ENCODE measurements around the gene WNK2.
A peak's percentile ranks its signal among the peaks of the same experiment; 100 is the strongest.

WNK2 gene

DNA sequence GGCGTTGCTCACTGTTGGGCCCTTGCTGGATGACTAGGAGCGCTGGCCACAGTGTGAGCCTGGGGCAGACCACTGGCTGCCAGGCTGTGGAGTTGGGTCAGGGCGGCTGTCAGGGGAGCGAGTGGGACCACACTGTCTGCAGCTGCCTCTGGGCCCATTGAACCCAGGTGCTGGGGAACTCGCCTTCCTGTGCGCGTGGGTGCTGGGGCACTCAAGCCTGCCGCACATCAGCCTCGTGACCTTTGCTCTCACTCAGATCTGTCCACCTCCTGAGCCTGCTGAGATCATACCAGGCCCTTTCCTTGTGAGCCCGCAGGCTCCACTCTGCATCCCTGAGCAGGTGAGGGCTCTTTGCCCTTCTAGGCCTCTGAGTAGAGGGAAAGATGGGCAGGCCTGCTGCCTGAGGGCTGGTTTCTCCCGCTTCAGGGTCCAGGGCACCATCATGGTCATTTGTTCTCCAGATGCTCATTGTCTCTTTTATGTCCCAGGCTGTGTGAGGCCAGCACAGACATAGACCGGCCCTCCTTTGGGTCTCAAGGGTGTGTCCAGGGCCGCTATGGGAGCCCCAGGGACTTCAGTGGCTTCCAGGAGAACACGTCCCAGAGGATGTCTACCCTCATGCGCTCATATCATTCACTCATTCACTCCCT lies 26.5 kb downstream of the WNK2 start:
- Histone ChIP-seq H3K9me3 (ENCODE audit: low read depth, low read length) (peaks cover 3% of the 10 kb centered on the region; the same call in 1 of the 2 replicates), H3K4me3 (no peak overlapping the region), H3K9ac (ENCODE audit: insufficient read length) (no peak overlapping the region), H3K36me3 (ENCODE audit: insufficient read depth, low read length) (no peaks in the 10 kb centered on the region), H3K27ac (no peak overlapping the region)
- TF ChIP-seq FOXP2 (optimal IDR thresholded peaks at IDR 0.05; ENCODE audit: control extremely low read depth, extremely low read length, insufficient read depth) (no peak), POLR2AphosphoS5 (IDR thresholded peaks at IDR 0.05; ENCODE audit: borderline replicate concordance, low read depth, low read length) (no peak), EZH2 (IDR thresholded peaks at IDR 0.05) (no peak)
- no peak for DNase-seq (ENCODE audit: low read depth, low spot score)

DNA sequence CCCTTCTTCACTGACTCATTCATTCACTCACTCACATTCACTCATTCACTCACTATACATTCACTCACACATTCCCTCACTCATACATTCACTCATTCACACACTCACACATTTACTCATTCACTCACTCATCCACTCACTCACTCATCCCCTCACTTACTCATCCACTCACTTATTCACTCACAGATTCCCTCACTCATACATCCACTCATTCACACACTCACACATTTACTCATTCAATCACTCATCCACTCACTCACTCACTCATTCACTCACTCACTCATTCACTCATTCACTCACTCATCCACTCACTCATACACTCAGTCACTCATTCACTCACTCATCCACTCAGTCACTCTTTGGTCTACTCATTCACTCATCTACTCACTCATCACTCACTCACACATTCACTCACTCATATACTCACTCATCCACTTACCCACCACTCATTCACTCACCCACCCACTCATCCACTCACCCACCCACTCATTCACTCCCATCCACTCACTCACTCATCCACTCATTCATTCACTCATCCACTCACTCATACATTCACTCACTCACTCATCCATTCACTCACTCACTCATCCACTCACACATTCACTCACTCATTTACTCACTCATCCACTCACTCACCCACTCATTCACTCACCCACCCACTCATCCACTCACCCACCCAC lies 27.2 kb downstream of the WNK2 start:
- peaks cover 3% of the 10 kb centered on the region; the same call in 1 of the 2 replicates for H3K9me3 ChIP-seq (ENCODE audit: low read depth, low read length)

DNA sequence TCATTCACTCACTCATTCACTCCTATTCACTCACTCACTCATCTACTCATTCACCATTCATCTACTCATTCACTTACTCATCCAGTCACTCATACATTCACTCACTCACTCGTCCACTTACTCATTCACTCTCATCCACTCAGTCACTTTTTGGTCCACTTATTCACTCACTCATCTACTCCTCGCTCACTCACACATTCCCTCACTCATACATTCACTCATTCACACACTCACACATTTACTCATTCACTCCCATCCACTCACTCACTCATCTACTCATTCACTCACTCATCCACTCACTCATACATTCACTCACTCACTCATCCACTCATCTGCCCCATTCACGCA lies 27.7 kb downstream of the WNK2 start:
- no peak for DNase-seq (ENCODE audit: low read depth, low spot score)
- H3K4me3 ChIP-seq, result no peak overlapping the region
- peaks cover 3% of the 10 kb centered on the region; the same call in 1 of the 2 replicates for H3K9me3 ChIP-seq (ENCODE audit: low read depth, low read length)
- no peak overlapping the region for H3K27ac ChIP-seq
- H3K9ac ChIP-seq (ENCODE audit: insufficient read length), result no peak overlapping the region
- no peak for TF ChIP-seq EZH2 (IDR thresholded peaks at IDR 0.05)
- TF ChIP-seq POLR2AphosphoS5 (IDR thresholded peaks at IDR 0.05; ENCODE audit: borderline replicate concordance, low read depth, low read length), result no peak
- TF ChIP-seq FOXP2 (optimal IDR thresholded peaks at IDR 0.05; ENCODE audit: control extremely low read depth, extremely low read length, insufficient read depth), result no peak
- no peaks in the 10 kb centered on the region for H3K36me3 ChIP-seq (ENCODE audit: insufficient read depth, low read length)

More for the DNA sequence above, 27.2 kb downstream of the WNK2 start:
- Histone ChIP-seq H3K9ac (ENCODE audit: insufficient read length) (no peak overlapping the region), H3K27ac (no peak overlapping the region), H3K36me3 (ENCODE audit: insufficient read depth, low read length) (no peaks in the 10 kb centered on the region), H3K4me3 (no peak overlapping the region)
- TF ChIP-seq EZH2 (IDR thresholded peaks at IDR 0.05), result no peak
- no peak for DNase-seq (ENCODE audit: low read depth, low spot score)

DNA sequence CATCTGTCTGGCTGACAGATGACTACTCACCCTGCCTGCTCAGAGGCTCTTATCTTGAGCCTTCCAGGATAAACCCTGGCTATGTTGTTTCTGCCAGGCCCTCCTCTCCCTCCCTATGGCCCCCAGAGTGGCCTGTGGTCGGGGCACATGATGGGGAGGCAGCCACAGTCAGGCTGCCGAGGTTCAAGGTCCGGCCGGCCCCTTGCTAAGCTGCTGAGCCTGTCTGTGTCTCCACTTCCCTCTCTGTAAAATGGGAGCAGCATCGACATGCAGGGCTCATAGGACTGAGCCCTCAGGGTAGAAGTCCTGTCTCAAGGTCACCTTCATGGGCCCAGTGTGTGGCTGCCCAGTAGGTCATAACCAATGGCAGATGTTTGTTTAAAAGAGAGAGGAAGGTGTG lies 28.5 kb downstream of the WNK2 start:
- Histone ChIP-seq H3K9me3 (ENCODE audit: low read depth, low read length) (peaks cover 3% of the 10 kb centered on the region; the same call in 1 of the 2 replicates), H3K27ac (no peak overlapping the region), H3K36me3 (ENCODE audit: insufficient read depth, low read length) (no peaks in the 10 kb centered on the region), H3K4me3 (no peak overlapping the region), H3K9ac (ENCODE audit: insufficient read length) (no peak overlapping the region)
- DNase-seq (ENCODE audit: low read depth, low spot score), result no peak
- no peak for TF ChIP-seq EZH2 (IDR thresholded peaks at IDR 0.05)
- no peak for TF ChIP-seq FOXP2 (optimal IDR thresholded peaks at IDR 0.05; ENCODE audit: control extremely low read depth, extremely low read length, insufficient read depth)
- TF ChIP-seq POLR2AphosphoS5 (IDR thresholded peaks at IDR 0.05; ENCODE audit: borderline replicate concordance, low read depth, low read length), result no peak

DNA sequence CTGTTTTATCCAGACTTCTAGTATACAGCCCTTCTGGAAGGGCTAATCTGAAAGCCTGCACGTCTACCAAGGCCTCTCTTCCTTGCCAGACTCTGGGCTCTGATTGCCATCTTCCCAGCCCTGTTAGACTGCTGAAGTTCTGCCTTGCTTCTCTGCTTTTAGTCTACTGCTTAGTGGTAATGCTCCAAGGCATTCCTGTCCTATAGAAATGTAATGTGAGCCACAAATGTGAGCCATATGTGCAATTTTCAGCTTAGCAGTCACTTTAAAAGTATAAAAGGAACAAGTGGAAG lies 32.1 kb downstream of the WNK2 start:
- Histone ChIP-seq H3K36me3 (ENCODE audit: insufficient read depth, low read length) (no peaks in the 10 kb centered on the region), H3K9ac (ENCODE audit: insufficient read length) (no peak overlapping the region), H3K4me3 (peak overlapping the region; percentile 20; the same call in 1 of the 2 replicates), H3K9me3 (ENCODE audit: low read depth, low read length) (peaks cover 3% of the 10 kb centered on the region; the same call in 1 of the 2 replicates), H3K27ac (peak overlapping the region; percentile 91)
- DNase-seq (ENCODE audit: low read depth, low spot score), result no peak
- TF ChIP-seq EZH2 (IDR thresholded peaks at IDR 0.05) (no peak), POLR2AphosphoS5 (IDR thresholded peaks at IDR 0.05; ENCODE audit: borderline replicate concordance, low read depth, low read length) (no peak), FOXP2 (optimal IDR thresholded peaks at IDR 0.05; ENCODE audit: control extremely low read depth, extremely low read length, insufficient read depth) (no peak)

DNA sequence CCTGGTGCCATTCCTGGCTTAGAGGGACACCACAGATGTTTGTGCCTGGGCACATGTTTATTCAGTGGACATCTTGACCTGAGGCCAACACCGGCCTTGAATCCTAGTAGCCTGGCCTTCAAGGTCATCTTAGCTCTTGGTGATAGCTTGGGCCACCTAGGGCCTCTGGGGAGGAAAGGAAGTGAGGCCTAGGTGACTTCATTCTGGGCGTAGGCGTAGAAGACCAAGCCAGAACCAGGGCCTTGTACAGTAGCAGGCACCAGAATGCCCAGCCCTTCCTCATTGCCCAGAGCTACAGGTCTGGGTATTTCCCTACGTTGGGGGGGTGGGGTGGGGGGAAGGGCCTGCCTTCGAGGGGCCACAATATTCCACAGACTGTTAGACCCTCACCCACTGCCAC lies 33.8 kb downstream of the WNK2 start:
- Histone ChIP-seq H3K4me3 (no peak overlapping the region), H3K27ac (no peak overlapping the region), H3K36me3 (ENCODE audit: insufficient read depth, low read length) (no peaks in the 10 kb centered on the region), H3K9ac (ENCODE audit: insufficient read length) (no peak overlapping the region), H3K9me3 (ENCODE audit: low read depth, low read length) (peaks cover 3% of the 10 kb centered on the region; the same call in 1 of the 2 replicates)
- TF ChIP-seq POLR2AphosphoS5 (IDR thresholded peaks at IDR 0.05; ENCODE audit: borderline replicate concordance, low read depth, low read length) (no peak), FOXP2 (optimal IDR thresholded peaks at IDR 0.05; ENCODE audit: control extremely low read depth, extremely low read length, insufficient read depth) (no peak), EZH2 (IDR thresholded peaks at IDR 0.05) (no peak)
- DNase-seq (ENCODE audit: low read depth, low spot score), result no peak

DNA sequence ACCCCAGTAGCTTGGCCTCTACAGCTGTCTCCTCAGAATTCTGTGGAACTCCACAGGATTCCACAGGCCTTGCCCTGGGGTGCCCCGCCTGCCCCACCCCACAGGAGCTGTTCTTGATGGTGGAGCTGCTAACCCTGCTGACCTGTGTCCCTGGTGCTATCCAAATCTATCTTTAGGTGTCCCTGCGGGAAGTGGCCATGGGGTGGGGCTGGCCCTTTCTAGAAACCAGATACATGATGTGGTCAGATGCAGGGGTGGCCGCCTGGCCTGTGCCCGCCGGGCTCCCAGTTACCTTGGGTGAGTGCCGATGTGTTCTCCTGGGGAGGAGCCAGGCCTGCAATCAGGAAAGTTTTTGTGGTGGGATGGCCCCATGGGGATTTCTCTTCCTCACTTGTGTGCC lies 34.2 kb downstream of the WNK2 start:
- Histone ChIP-seq H3K27ac (no peak overlapping the region), H3K9ac (ENCODE audit: insufficient read length) (no peak overlapping the region), H3K36me3 (ENCODE audit: insufficient read depth, low read length) (no peaks in the 10 kb centered on the region), H3K9me3 (ENCODE audit: low read depth, low read length) (peaks cover 3% of the 10 kb centered on the region; the same call in 1 of the 2 replicates), H3K4me3 (no peak overlapping the region)
- TF ChIP-seq EZH2 (IDR thresholded peaks at IDR 0.05), result no peak
- TF ChIP-seq FOXP2 (optimal IDR thresholded peaks at IDR 0.05; ENCODE audit: control extremely low read depth, extremely low read length, insufficient read depth), result no peak
- no peak for TF ChIP-seq POLR2AphosphoS5 (IDR thresholded peaks at IDR 0.05; ENCODE audit: borderline replicate concordance, low read depth, low read length)
- DNase-seq (ENCODE audit: low read depth, low spot score), result no peak

DNA sequence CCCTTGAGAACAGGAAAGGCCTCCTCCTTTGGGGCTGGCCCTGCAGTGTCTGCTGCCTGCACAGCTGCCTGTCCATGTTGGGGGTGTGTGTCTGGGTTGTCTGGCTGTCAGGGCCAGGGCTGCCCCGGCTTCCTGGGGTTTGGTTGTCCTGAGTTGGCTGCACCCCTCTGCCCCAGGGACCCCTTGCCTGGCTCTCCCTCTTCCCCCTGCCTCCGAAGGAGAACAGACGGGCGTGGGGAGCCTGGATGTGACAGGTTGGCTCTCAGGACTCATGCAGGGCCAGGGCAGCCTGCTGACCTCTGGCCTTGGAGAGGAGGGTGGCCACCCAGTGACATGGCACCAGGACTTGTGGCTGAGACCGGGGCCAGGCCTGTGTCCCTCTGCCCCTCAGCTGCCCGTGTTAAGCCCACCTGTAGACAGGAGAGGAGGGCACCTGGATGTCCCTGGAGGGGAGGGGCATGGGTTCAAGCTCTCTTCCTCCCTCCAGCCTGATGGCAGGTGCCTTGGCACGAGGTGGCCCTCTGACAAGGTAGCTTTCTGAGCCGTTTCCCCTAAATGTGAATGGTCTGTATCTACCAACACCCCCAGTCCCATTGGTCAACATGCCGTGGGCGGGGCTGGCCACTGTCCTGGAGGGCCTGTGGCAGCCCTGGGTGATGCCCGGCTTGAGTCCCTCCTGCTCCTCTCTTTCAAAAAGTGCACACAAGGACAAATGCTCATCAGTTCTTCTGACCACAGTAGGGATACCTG lies 34.9 kb downstream of the WNK2 start:
- peaks cover 3% of the 10 kb centered on the region; the same call in 1 of the 2 replicates for H3K9me3 ChIP-seq (ENCODE audit: low read depth, low read length)
- no peak overlapping the region for H3K27ac ChIP-seq
- no peak overlapping the region for H3K9ac ChIP-seq (ENCODE audit: insufficient read length)
- no peak for DNase-seq (ENCODE audit: low read depth, low spot score)
- no peak overlapping the region for H3K4me3 ChIP-seq
- TF ChIP-seq EZH2 (IDR thresholded peaks at IDR 0.05), result no peak
- no peak for TF ChIP-seq FOXP2 (optimal IDR thresholded peaks at IDR 0.05; ENCODE audit: control extremely low read depth, extremely low read length, insufficient read depth)
- TF ChIP-seq POLR2AphosphoS5 (IDR thresholded peaks at IDR 0.05; ENCODE audit: borderline replicate concordance, low read depth, low read length), result no peak
- no peaks in the 10 kb centered on the region for H3K36me3 ChIP-seq (ENCODE audit: insufficient read depth, low read length)
